Activated naive CD4-positive, alpha-beta T cell treated with anti-CD3 and anti-CD28 coated beads, Interleukin-2, amount 50 U/mL, for 72 hours (primary cell): ENCODE results near the gene ZEB1. TPM values are rescaled to one million over a fixed set of nuclear protein-coding genes. Genes with fewer than 3 reads are reported as not detected.
"Not testable (repeated sequence)": the region's sequence is repeated elsewhere in the genome, so short reads cannot be mapped to it uniquely, and the experiment has no call there.

Experiments used
- ATAC-seq, 2 donors: fragments of 150-1000 bp; cut with Tn5 transposase; 2 replicates each; pipeline ENCODE4 v1.10.0; 2021; ENCODE audit warnings: mild to moderate bottlenecking in 2 of 2, moderate library complexity in 2 of 2
- DNase-seq, 2 donors: peaks; one replicate each; pipeline ENCODE4 v3.0.0; 2021 to 2022; ENCODE audit warnings: low spot score in 2 of 2
- H3K27ac Mint-ChIP-seq, 2 donors: one replicate each; pipeline ENCODE4 v1.8.0; 2022; ENCODE audit warnings: mild to moderate bottlenecking in 2 of 2, mixed read lengths in 2 of 2
- H3K36me3 Mint-ChIP-seq, 2 donors: one replicate each; pipeline ENCODE4 v1.8.0; 2022; ENCODE audit warnings: mixed read lengths in 2 of 2
- H3K9me3 Mint-ChIP-seq, 2 donors: one replicate each; pipeline ENCODE4 v1.8.0; 2022; ENCODE audit warnings: mixed read lengths in 2 of 2
- total RNA-seq, 2 donors: library from RNA; stranded (reverse); gene quantifications; one replicate each; pipeline ENCODE4 v1.2.3, GENCODE V29; 2022

Gene ZEB1
- total RNA-seq, 2 donors from 2014 or later = 44.4 to 56.8 TPM

DNA sequence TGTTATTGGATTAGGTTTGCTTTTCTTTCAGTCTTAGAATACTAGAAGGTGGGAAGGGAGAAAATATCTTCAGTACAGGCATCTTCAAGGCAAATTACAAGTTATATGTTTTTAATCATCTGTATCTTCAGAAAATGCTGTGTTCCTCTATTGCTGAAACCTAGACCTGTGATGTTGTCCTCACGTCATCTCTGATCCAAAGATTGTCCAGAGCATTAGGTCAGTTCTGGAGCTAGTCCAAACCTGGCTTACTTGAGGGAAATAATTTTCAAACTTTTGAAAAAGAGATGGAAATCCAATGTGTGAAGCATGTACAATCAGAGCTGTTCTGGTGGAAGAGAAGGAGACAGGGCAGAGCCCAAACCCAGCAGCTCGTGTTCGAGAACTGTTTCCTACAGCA lies 217.3 kb downstream of the ZEB1 start:
- no peak overlapping the region for H3K27ac Mint-ChIP-seq
- H3K9me3 Mint-ChIP-seq = peaks cover 0 to 9% of the 10 kb centered on the region in 2 donors
- ATAC-seq (no peak), DNase-seq (no peak)
- H3K36me3 Mint-ChIP-seq = no peaks in the 10 kb centered on the region

DNA sequence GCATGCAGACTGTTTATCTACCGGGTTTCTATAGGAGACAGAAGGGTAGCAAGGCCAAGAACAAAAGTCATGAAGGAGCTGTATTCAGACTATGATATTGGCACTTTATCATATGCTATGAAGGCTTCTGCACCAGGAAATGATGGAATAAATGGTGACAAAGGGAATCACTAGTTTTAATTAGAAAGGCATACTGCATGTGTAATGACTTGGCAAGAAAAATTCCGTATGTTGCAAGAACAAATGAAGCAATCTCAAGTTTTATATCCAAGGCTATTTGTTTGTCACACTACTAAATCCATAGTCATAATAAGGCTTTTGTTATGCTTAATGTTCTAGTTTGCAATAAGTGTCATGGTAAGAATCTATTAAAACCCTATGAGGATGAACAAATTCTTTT lies 230.9 kb downstream of the ZEB1 start:
- Mint-ChIP-seq H3K36me3 (peaks cover 0 to 2% of the 10 kb centered on the region in 2 donors), H3K9me3 (peaks cover 0 to 9% of the 10 kb centered on the region in 2 donors), H3K27ac (no peak overlapping the region)
- DNase-seq (no peak), ATAC-seq (no peak)

DNA sequence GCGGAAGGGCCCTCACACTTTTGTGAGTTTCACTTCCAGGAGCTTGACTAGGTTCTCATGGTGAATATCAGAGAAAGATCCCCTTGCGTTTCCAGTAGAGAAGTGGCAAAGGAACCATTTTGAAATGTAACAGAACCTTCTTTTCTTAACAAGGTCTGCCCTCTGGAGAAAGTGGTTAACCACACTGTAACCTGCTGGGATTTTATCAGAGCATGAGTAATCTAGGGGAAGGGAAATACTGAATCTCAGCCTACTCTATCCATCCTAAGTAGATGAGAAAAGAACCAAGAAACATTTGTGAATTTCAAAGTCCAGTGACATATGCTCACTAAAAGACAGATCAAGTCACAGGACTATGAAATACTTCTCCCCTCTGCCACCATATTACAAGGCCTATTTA lies 235.5 kb downstream of the ZEB1 start:
- no peak for DNase-seq
- Mint-ChIP-seq H3K36me3 (peaks cover 20 to 30% of the 10 kb centered on the region in 2 donors), H3K27ac (no peak overlapping the region), H3K9me3 (peaks cover 21 to 30% of the 10 kb centered on the region in 2 donors)
- ATAC-seq = peak in 1 of 2 donors; percentile 68

DNA sequence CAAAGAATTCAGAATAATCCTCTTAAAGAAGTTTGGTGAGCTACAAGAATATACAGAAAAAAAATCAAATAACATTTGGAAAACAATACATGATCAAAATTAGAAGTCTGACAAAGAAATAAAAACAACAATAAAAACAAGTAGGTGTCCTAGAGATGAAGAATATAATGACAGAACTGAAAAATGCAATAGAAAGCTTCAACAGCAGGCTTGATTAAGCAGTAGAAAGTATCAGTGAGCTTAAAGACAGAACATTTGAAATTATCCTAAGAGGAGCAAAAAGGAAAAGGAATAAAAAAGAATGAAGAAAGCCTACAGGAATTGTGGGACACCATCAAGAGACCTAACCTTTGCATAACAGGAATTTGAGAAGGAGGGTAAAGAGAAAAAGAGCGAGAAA lies 238.8 kb downstream of the ZEB1 start:
- Mint-ChIP-seq H3K27ac (no peak overlapping the region), H3K9me3 (peaks cover 25 to 31% of the 10 kb centered on the region in 2 donors), H3K36me3 (peaks cover 20 to 31% of the 10 kb centered on the region in 2 donors)
- ATAC-seq = no peak
- DNase-seq = no peak

DNA sequence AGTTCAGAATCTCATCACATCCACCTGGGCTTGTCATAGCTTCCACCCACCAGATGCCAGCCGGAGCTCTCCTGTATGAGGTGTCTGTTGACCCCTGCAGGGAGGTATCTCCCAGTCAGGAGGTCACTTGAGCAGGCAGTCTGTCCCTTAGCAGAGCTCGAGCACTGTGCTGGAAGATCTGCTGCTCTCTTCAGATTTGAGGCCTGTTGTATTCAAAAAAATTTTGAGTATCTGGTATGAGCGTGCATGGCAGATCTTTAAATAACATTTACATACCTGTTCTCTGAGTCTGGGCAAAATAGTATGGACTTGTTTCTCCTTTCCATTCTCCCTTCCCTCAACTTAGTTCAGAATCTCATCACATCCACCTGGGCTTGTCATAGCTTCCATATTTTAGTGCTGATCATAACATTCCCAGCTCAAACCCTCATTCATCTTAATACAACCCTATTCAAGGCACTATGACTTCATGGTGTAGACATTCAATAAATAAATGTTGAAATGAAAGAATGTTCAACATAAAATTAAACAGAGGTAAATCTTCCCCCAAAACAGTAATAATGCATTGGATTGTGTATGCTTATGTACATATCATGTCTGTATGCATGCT lies 249.3 kb downstream of the ZEB1 start:
- DNase-seq, ATAC-seq, H3K36me3 Mint-ChIP-seq, H3K9me3 Mint-ChIP-seq, H3K27ac Mint-ChIP-seq: not testable (repeated sequence)

DNA sequence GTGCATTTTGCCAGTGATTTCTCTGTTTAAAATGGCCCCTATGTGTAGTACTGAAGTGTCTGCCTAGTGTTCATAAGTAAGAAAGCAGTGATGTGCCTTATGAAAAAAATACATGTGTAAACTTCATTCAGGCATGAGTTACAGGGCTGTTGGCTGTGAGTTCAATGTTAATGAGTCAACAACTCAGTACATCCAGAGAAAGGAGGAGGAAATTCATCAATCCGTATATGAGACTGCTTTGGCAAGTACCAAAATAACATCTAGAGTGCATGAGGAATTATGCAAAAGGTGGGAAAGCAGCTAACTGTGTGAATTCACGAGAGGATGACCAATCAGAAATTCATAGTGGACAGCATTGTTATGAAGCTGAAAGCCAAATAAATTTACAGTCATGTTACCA lies 255.6 kb downstream of the ZEB1 start:
- DNase-seq = no peak
- Mint-ChIP-seq H3K27ac (no peak overlapping the region), H3K36me3 (peaks cover 4 to 6% of the 10 kb centered on the region in 2 donors), H3K9me3 (peaks cover 7 to 12% of the 10 kb centered on the region in 2 donors)
- no peak for ATAC-seq

DNA sequence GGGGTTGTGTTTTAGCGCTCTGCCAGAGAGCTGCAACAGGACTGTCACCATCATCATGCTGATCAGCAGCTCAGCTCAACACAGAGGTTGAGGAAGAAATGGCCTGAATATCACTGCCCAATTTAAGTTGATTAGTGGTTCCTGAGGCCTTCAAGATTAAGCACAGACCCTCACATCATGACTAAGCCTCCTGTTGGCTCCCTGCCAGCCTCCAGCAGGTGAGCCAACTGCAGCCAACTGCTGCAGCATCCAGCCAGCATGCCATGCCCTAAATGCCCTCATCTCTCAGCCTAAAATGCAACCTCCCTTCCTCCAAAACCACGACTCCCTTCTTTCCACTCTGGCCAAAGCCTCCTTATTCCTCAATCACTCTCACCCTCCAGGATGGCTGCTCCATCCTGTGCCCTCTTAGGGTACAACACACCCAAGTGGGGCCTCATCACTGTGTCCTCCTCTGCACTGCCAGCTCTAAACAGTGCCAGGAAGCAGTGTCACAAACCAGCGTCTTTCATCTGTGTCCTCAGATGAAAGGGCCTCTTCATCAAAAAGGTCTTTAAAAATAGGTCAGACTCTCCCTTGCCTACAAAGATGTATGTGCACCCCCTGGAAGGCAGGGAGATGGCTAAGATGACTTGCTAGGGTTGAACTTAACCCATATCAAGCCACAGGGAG lies 259.3 kb downstream of the ZEB1 start:
- ATAC-seq (peak; percentile 20 to 28), DNase-seq (no peak)
- Mint-ChIP-seq H3K36me3 (peaks cover 4 to 6% of the 10 kb centered on the region in 2 donors), H3K9me3 (peaks cover 7 to 12% of the 10 kb centered on the region in 2 donors), H3K27ac (peak overlapping the region in 1 of 2 donors; percentile 89)

DNA sequence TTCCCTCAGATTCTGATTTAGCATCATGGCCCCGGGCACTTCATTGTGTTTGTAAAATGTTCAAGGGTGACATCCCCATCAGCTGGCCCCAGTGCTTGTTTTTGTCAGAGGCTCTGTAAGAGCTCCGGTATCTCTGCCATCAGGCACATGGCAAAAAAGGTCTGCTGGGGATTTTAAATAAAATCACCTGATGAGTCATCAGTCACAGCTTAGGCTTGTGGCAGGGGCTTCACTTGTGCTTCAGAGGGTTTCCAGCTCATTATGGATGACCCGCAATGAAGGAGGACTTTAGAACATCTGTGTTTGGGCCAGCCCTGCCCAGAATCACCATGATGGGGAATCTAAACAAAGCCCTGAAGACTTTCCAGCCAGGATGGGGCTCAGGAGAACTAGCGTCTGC lies 259.9 kb downstream of the ZEB1 start:
- H3K27ac Mint-ChIP-seq = no peak overlapping the region
- DNase-seq = no peak
- peak in 1 of 2 donors; percentile 29 for ATAC-seq
- peaks cover 7 to 12% of the 10 kb centered on the region in 2 donors for H3K9me3 Mint-ChIP-seq
- H3K36me3 Mint-ChIP-seq = peaks cover 4 to 6% of the 10 kb centered on the region in 2 donors
